Transverse colon (tissue), 4 donors: ENCODE data around the gene SLC6A13.

Source experiments
- EP300 ChIP-seq: sonication (generic); formaldehyde crosslinking; IDR thresholded peaks from one replicate; pipeline ENCODE4 v1.6.1; 2017; ENCODE audit warnings: antibody characterized with exemption, low read depth
- POLR2A ChIP-seq: fragments of 450-650 bp; IDR thresholded peaks from one replicate; pipeline ENCODE4 v1.6.1; 2016; ENCODE audit warnings: antibody characterized with exemption, mild to moderate bottlenecking, moderate library complexity
- POLR2AphosphoS5 ChIP-seq, 3 donors: sonication (generic); formaldehyde crosslinking; IDR thresholded peaks; one replicate each; pipeline ENCODE4 v1.6.1; 2016; ENCODE audit warnings: antibody characterized with exemption in 3 of 3
- TF ChIP-seq, protein P1 (sequence below), 5 experiments: fragments of 200-600 bp in 3 of 5; fragments of 450-650 bp in 2 of 5; sonication (generic) in 3 of 5; IDR thresholded peaks; 1 replicate in 2 of 5; 2 replicates in 3 of 5; pipeline ENCODE4 v1.5.1; 2016 to 2017; ENCODE audit warnings: antibody characterized with exemption in 5 of 5, inconsistent platforms in 3 of 5, mild to moderate bottlenecking in 2 of 5, moderate library complexity in 1 of 5

DNA sequence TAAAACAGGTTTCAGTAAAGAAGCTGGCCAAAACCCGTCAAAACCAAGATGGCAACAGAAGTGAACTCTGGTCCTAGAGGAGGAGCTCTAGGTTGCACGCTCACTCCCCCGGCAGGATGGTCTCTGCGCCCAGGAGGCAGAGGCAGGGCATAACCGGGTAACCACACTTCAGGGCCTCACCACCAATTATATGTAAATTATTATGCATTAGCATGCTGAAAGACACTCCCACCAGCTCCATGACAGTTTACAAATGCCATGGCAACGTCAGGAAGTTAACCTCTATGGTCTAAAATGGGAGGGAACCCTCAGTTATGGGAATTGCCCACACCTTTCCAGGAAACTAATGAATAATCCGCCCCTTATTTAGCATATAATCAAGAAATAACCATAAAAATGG is 28.6 kb downstream of the SLC6A13 start:
- TF ChIP-seq, protein P1, sequence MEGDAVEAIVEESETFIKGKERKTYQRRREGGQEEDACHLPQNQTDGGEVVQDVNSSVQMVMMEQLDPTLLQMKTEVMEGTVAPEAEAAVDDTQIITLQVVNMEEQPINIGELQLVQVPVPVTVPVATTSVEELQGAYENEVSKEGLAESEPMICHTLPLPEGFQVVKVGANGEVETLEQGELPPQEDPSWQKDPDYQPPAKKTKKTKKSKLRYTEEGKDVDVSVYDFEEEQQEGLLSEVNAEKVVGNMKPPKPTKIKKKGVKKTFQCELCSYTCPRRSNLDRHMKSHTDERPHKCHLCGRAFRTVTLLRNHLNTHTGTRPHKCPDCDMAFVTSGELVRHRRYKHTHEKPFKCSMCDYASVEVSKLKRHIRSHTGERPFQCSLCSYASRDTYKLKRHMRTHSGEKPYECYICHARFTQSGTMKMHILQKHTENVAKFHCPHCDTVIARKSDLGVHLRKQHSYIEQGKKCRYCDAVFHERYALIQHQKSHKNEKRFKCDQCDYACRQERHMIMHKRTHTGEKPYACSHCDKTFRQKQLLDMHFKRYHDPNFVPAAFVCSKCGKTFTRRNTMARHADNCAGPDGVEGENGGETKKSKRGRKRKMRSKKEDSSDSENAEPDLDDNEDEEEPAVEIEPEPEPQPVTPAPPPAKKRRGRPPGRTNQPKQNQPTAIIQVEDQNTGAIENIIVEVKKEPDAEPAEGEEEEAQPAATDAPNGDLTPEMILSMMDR (IDR thresholded peaks at IDR 0.05): no peak
- TF ChIP-seq EP300: no peak
- no peak for TF ChIP-seq POLR2AphosphoS5 (IDR thresholded peaks at IDR 0.05)
- TF ChIP-seq POLR2A: no peak
